Measurements from ENCODE around the gene COL23A1.

Gene COL23A1

GRCh38 chr5:178553517-178553916 lies 36.7 kb downstream of the COL23A1 start:
- no peak for DNase-seq

GRCh38 chr5:178551468-178551867 lies 38.7 kb downstream of the COL23A1 start:
- DNase-seq, result no peak

- DNase-seq, result no peak
Observed at GRCh38 chr5:178551059-178551458, 39.1 kb downstream of the COL23A1 start.

GRCh38 chr5:178548746-178549145 lies 41.4 kb downstream of the COL23A1 start:
- DNase-seq, result no peak

GRCh38 chr5:178547753-178548415 lies 42.3 kb downstream of the COL23A1 start:
- DNase-seq, result no peak

GRCh38 chr5:178547052-178547666 lies 43.0 kb downstream of the COL23A1 start:
- DNase-seq, result no peak

- no peak for DNase-seq
Observed at GRCh38 chr5:178546675-178547033, 43.5 kb downstream of the COL23A1 start.

- DNase-seq, result no peak
Observed at GRCh38 chr5:178545941-178546674, 44.1 kb downstream of the COL23A1 start.

- no peak for DNase-seq
Observed at GRCh38 chr5:178545176-178545575, 45.0 kb downstream of the COL23A1 start.

GRCh38 chr5:178544166-178544834 lies 45.9 kb downstream of the COL23A1 start:
- no peak for DNase-seq

- no peak for DNase-seq
Observed at GRCh38 chr5:178542455-178542854, 47.7 kb downstream of the COL23A1 start.

- no peak for DNase-seq
Observed at GRCh38 chr5:178540526-178540925, 49.7 kb downstream of the COL23A1 start.

GRCh38 chr5:178538741-178539229 lies 51.4 kb downstream of the COL23A1 start:
- DNase-seq, result no peak

GRCh38 chr5:178537467-178538371 lies 52.5 kb downstream of the COL23A1 start:
- no peak for DNase-seq

- no peak for DNase-seq
Observed at GRCh38 chr5:178536541-178537466, 53.4 kb downstream of the COL23A1 start.

- DNase-seq, result no peak
Observed at GRCh38 chr5:178535299-178536175, 54.7 kb downstream of the COL23A1 start.

GRCh38 chr5:178533136-178533535 lies 57.1 kb downstream of the COL23A1 start:
- no peak for DNase-seq

GRCh38 chr5:178532666-178533065 lies 57.5 kb downstream of the COL23A1 start:
- no peak for DNase-seq

GRCh38 chr5:178532236-178532635 lies 58.0 kb downstream of the COL23A1 start:
- no peak for DNase-seq

GRCh38 chr5:178531786-178532185 lies 58.4 kb downstream of the COL23A1 start:
- no peak for DNase-seq

All from NCI-H187 (cell line).